ENCODE measurements around the gene EEFSEC. TPM values are rescaled to one million over a fixed set of nuclear protein-coding genes. Genes with fewer than 3 reads are reported as not detected.

EEFSEC gene
- total RNA-seq, 1 experiment from 2014 or later, result 9.6 TPM

DNA sequence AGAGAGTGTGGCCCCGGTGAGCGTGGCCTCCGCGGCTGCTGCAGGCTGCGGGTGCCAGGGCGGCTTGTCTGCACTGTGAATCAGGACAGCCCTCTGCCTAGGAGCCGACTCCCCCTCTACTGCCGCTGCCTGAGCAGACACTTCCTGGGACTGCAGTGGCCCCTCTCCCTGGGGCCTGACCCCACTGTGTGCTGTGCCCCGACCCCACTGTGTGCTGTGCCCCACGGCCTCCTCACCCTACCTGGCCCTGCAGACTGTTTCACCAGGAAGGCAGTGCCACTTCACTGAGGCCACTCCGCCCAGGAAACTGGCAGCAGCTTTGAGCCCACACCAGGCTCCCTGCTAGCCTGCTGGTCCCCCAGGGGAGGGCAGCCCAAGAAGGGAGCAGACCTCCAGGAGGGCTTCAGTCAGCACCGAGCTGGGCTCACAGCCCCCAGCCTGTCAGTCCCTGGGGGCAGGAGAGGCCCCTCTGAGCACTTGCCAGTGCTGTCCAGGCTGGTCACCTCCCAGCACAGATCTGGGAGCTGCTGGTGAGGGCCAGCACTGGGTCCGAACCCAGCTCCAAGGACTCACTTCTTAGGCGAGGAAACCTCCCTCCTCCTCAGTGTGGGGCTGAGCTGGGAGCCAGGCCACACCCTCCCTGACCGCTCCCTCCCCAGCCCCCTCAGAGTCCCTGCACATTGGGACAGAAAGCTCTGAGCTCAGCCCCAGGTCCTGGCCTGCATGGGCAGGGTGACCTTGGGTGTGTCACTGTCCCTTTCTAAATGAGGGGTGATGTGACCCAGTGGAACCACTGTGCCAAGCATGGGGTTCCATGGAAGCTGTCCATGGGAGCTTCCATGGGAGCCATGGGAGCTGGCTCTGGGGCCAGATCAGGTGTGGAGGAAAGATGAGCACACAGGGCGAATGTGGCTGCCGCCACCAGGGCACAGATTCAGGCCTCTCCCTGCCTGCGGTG, 256.6 kb downstream of the EEFSEC start:
- TF ChIP-seq EZH2 (IDR thresholded peaks at IDR 0.05; ENCODE audit: low read length, unreplicated experiment), result no peak
- TF ChIP-seq, protein P1, sequence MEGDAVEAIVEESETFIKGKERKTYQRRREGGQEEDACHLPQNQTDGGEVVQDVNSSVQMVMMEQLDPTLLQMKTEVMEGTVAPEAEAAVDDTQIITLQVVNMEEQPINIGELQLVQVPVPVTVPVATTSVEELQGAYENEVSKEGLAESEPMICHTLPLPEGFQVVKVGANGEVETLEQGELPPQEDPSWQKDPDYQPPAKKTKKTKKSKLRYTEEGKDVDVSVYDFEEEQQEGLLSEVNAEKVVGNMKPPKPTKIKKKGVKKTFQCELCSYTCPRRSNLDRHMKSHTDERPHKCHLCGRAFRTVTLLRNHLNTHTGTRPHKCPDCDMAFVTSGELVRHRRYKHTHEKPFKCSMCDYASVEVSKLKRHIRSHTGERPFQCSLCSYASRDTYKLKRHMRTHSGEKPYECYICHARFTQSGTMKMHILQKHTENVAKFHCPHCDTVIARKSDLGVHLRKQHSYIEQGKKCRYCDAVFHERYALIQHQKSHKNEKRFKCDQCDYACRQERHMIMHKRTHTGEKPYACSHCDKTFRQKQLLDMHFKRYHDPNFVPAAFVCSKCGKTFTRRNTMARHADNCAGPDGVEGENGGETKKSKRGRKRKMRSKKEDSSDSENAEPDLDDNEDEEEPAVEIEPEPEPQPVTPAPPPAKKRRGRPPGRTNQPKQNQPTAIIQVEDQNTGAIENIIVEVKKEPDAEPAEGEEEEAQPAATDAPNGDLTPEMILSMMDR (conservative IDR thresholded peaks at IDR 0.05; ENCODE audit: low read depth, low read length), result no peak
- no peak for TF ChIP-seq EZH2phosphoT487 (IDR thresholded peaks at IDR 0.05; ENCODE audit: borderline replicate concordance, low read length)
- BruUV-seq (replicated peaks), result no TSS peak
- Histone ChIP-seq H3K79me2 (ENCODE audit: low read length) (no peaks in the 10 kb centered on the region), H3K4me1 (ENCODE audit: insufficient read depth, low read length) (no peaks in the 10 kb centered on the region), H3K27ac (ENCODE audit: low read length) (no peak overlapping the region), H3F3A (ENCODE audit: low read length, unreplicated experiment) (no peaks in the 10 kb centered on the region), H3K9ac (ENCODE audit: low read length) (no peak overlapping the region), H3K9me3 (ENCODE audit: low read length) (no peaks in the 10 kb centered on the region), H3K4me2 (ENCODE audit: low read length) (no peak overlapping the region), H3K9me2 (replicated peaks; ENCODE audit: low read length) (no peaks in the 10 kb centered on the region), H2AFZ (ENCODE audit: low read length) (no peak overlapping the region), H3K27me3 (ENCODE audit: low read length) (no peaks in the 10 kb centered on the region), H3K36me3 (ENCODE audit: low read depth, low read length) (no peaks in the 10 kb centered on the region), H3K4me3 (ENCODE audit: low read length) (no peak overlapping the region), H4K20me1 (ENCODE audit: low read length) (no peaks in the 10 kb centered on the region)
- DNase-seq (no peak), ATAC-seq (no peak)
- CTCF ChIA-PET, result no interaction called here
- POLR2A ChIA-PET (ENCODE audit: unreplicated experiment), result no interaction called here
- intact Hi-C loops (cut with micrococcal nuclease), result no loop called here

DNA sequence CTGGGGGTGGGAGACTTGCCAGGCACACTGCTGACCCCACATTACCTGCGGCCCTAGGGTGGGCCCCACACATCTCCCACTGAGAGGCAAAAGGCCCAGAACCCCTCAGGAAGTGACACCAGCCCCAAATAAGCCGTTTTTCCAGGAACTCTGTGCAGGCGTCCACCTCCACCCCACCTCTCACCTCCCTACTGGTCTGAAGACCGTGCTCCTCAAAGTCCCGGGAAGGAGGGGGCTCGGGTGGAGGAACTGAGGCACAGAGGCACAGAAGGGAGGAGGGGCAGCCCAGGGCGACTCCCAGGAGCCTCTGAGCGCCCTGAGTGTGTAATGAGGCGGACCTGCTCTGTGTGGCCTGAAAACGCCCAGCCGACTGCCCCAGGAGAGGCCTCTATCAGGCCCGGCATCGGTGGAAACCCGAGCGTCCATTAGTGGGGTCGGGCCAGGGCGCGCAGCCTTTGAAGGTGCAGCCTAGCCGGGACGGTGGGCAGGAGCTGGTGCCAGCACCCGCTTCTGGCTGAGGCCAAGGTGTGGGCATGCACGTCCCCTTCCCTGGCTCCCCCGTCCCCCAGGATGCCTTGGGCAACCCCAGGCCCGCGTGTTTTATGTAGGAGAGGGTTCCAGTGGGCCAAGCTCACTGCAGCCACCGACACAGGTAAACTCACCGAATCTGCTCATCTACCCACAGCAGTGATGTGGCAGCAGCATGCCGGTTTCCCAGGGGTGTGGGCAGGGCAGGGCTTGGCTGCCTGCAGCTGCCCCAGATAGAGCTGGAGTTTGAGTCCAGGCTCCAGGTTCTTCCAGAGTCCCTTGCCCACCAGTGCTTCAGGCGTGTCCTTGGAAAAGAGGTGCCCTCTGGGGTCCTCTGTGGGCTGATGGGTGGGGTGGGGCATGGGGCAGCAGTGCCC, 257.6 kb downstream of the EEFSEC start:
- Histone ChIP-seq H3K4me2 (ENCODE audit: low read length) (no peak overlapping the region), H3K9me3 (ENCODE audit: low read length) (no peaks in the 10 kb centered on the region), H3K9ac (ENCODE audit: low read length) (no peak overlapping the region), H3F3A (ENCODE audit: low read length, unreplicated experiment) (no peaks in the 10 kb centered on the region), H2AFZ (ENCODE audit: low read length) (no peak overlapping the region), H3K36me3 (ENCODE audit: low read depth, low read length) (no peaks in the 10 kb centered on the region), H3K9me2 (replicated peaks; ENCODE audit: low read length) (no peaks in the 10 kb centered on the region), H3K79me2 (ENCODE audit: low read length) (no peaks in the 10 kb centered on the region), H4K20me1 (ENCODE audit: low read length) (no peaks in the 10 kb centered on the region), H3K4me1 (ENCODE audit: insufficient read depth, low read length) (no peaks in the 10 kb centered on the region), H3K27me3 (ENCODE audit: low read length) (no peaks in the 10 kb centered on the region), H3K4me3 (ENCODE audit: low read length) (no peak overlapping the region), H3K27ac (ENCODE audit: low read length) (no peak overlapping the region)
- no TSS peak for BruUV-seq (replicated peaks)
- ChIA-PET CTCF (no interaction called here), POLR2A (ENCODE audit: unreplicated experiment) (no interaction called here)
- intact Hi-C loops (cut with micrococcal nuclease), result no loop called here
- ATAC-seq (no peak), DNase-seq (no peak)
- TF ChIP-seq, protein P1 (conservative IDR thresholded peaks at IDR 0.05; ENCODE audit: low read depth, low read length), result no peak
- TF ChIP-seq EZH2phosphoT487 (IDR thresholded peaks at IDR 0.05; ENCODE audit: borderline replicate concordance, low read length) (no peak), EZH2 (IDR thresholded peaks at IDR 0.05; ENCODE audit: low read length, unreplicated experiment) (no peak)

Measured in PC-3 (cell line).